Rectal smooth muscle tissue (tissue), 1 donor: ENCODE measurements around the gene ENDOV.

Source experiments
- H3K27ac ChIP-seq: one replicate; pipeline ENCODE4 v1.7.0; 2013; ENCODE audit warnings: low read depth, low read length, inconsistent platforms
- H3K27me3 ChIP-seq: one replicate; pipeline ENCODE4 v1.7.0; 2013; ENCODE audit warnings: low read length; ENCODE audit not compliant: control insufficient read depth, insufficient read depth
- H3K36me3 ChIP-seq: one replicate; pipeline ENCODE4 v1.7.0; 2013; ENCODE audit warnings: low read length; ENCODE audit not compliant: control insufficient read depth, insufficient read depth
- H3K4me1 ChIP-seq: one replicate; pipeline ENCODE4 v1.7.0; 2013; ENCODE audit warnings: low read length; ENCODE audit not compliant: control insufficient read depth, insufficient read depth
- H3K4me3 ChIP-seq: one replicate; pipeline ENCODE4 v1.7.0; 2013; ENCODE audit warnings: low read length
- H3K9ac ChIP-seq: one replicate; pipeline ENCODE4 v1.7.0; 2013; ENCODE audit warnings: low read length

Gene ENDOV

GRCh38 chr17:80443916-80444643 lies 29.1 kb downstream of the ENDOV start:
- Histone ChIP-seq H3K36me3 (no peaks in the 10 kb centered on the region), H3K27ac (no peak overlapping the region), H3K9ac (no peak overlapping the region), H3K4me1 (no peaks in the 10 kb centered on the region), H3K4me3 (no peak overlapping the region), H3K27me3 (no peaks in the 10 kb centered on the region)

- H3K27ac ChIP-seq = no peak overlapping the region
- no peaks in the 10 kb centered on the region for H3K36me3 ChIP-seq
- no peaks in the 10 kb centered on the region for H3K4me1 ChIP-seq
- H3K27me3 ChIP-seq = no peaks in the 10 kb centered on the region
- H3K9ac ChIP-seq = no peak overlapping the region
- no peak overlapping the region for H3K4me3 ChIP-seq
These were observed 29.6 kb downstream of the ENDOV start for GRCh38 chr17:80444644-80444979.

GRCh38 chr17:80445007-80445725 lies 30.2 kb downstream of the ENDOV start:
- Histone ChIP-seq H3K4me3 (no peak overlapping the region), H3K4me1 (no peaks in the 10 kb centered on the region), H3K27ac (no peak overlapping the region), H3K36me3 (no peaks in the 10 kb centered on the region), H3K9ac (no peak overlapping the region), H3K27me3 (no peaks in the 10 kb centered on the region)

GRCh38 chr17:80445726-80446110 lies 30.8 kb downstream of the ENDOV start:
- Histone ChIP-seq H3K4me3 (no peak overlapping the region), H3K36me3 (no peaks in the 10 kb centered on the region), H3K27me3 (no peaks in the 10 kb centered on the region), H3K9ac (no peak overlapping the region), H3K27ac (no peak overlapping the region), H3K4me1 (peaks cover 4% of the 10 kb centered on the region)

GRCh38 chr17:80446645-80447405 lies 31.9 kb downstream of the ENDOV start:
- H3K4me3 ChIP-seq = no peak overlapping the region
- no peak overlapping the region for H3K27ac ChIP-seq
- no peaks in the 10 kb centered on the region for H3K36me3 ChIP-seq
- no peaks in the 10 kb centered on the region for H3K27me3 ChIP-seq
- H3K4me1 ChIP-seq = peaks cover 7% of the 10 kb centered on the region
- no peak overlapping the region for H3K9ac ChIP-seq

GRCh38 chr17:80447790-80448189 lies 32.8 kb downstream of the ENDOV start:
- H3K36me3 ChIP-seq = no peaks in the 10 kb centered on the region
- H3K27me3 ChIP-seq = no peaks in the 10 kb centered on the region
- H3K27ac ChIP-seq = no peak overlapping the region
- peaks cover 7% of the 10 kb centered on the region for H3K4me1 ChIP-seq
- no peak overlapping the region for H3K9ac ChIP-seq
- H3K4me3 ChIP-seq = no peak overlapping the region

- H3K27me3 ChIP-seq = no peaks in the 10 kb centered on the region
- H3K4me1 ChIP-seq = peaks cover 7% of the 10 kb centered on the region
- H3K27ac ChIP-seq = peak overlapping the region; percentile 70
- no peaks in the 10 kb centered on the region for H3K36me3 ChIP-seq
- no peak overlapping the region for H3K9ac ChIP-seq
- H3K4me3 ChIP-seq = no peak overlapping the region
These were observed 34.4 kb downstream of the ENDOV start for GRCh38 chr17:80449194-80449929.

GRCh38 chr17:80449930-80450576 lies 35.1 kb downstream of the ENDOV start:
- no peak overlapping the region for H3K4me3 ChIP-seq

GRCh38 chr17:80451104-80451775 lies 36.3 kb downstream of the ENDOV start:
- Histone ChIP-seq H3K27ac (peak overlapping the region; percentile 70), H3K36me3 (no peaks in the 10 kb centered on the region), H3K4me3 (no peak overlapping the region), H3K4me1 (peaks cover 16% of the 10 kb centered on the region), H3K9ac (no peak overlapping the region), H3K27me3 (no peaks in the 10 kb centered on the region)

More at GRCh38 chr17:80449930-80450576, 35.1 kb downstream of the ENDOV start:
- peaks cover 7% of the 10 kb centered on the region for H3K4me1 ChIP-seq
- no peaks in the 10 kb centered on the region for H3K27me3 ChIP-seq
- H3K36me3 ChIP-seq = no peaks in the 10 kb centered on the region
- no peak overlapping the region for H3K9ac ChIP-seq
- peak overlapping the region; percentile 70 for H3K27ac ChIP-seq

GRCh38 chr17:80452173-80452915 lies 37.4 kb downstream of the ENDOV start:
- peaks cover 24% of the 10 kb centered on the region for H3K4me1 ChIP-seq
- H3K27ac ChIP-seq = no peak overlapping the region
- H3K36me3 ChIP-seq = no peaks in the 10 kb centered on the region
- no peak overlapping the region for H3K9ac ChIP-seq
- H3K27me3 ChIP-seq = no peaks in the 10 kb centered on the region
- H3K4me3 ChIP-seq = no peak overlapping the region
